ENCODE data around the gene CFAP119. TPM values are rescaled to one million over a fixed set of nuclear protein-coding genes. Genes with fewer than 3 reads are reported as not detected.

CFAP119 gene
- total and polyA plus RNA-seq, 9 of the 15 experiments (the other 6 are each of a cell fraction or from before 2014, with no cell fraction given) = 5.5 to 33.7 (median 9.6) TPM

- TF ChIP-seq GABPB1 (CRISPR knock-in tag; IDR thresholded peaks at IDR 0.05) = peak; percentile 97
- peak; percentile 81 for TF ChIP-seq POLR2B (IDR thresholded peaks at IDR 0.05; ENCODE audit: low read depth, partially characterized antibody)
- TF ChIP-seq MCM2 (IDR thresholded peaks at IDR 0.05; ENCODE audit: low read depth) = no peak
- peak; percentile 28; the same call in 1 of the 2 replicates for TF ChIP-seq ZKSCAN1 (IDR thresholded peaks at IDR 0.05; ENCODE audit: low read depth, low read length)
- no peak for TF ChIP-seq CBX5 (IDR thresholded peaks at IDR 0.05; ENCODE audit: borderline replicate concordance, low read depth)
- peak; percentile 99 for TF ChIP-seq ZFX (CRISPR knock-in tag; IDR thresholded peaks at IDR 0.05)
- peak; percentile 63; the same call in 1 of the 2 replicates for TF ChIP-seq SOX6 (IDR thresholded peaks at IDR 0.05)
- no peak for TF ChIP-seq XRCC4 (IDR thresholded peaks at IDR 0.05; ENCODE audit: extremely low read depth, insufficient read depth, insufficient read length)
- TF ChIP-seq YY1 (IDR thresholded peaks at IDR 0.05; ENCODE audit: borderline replicate concordance in 1 of 3, control insufficient read depth in 1 of 3, extremely low read depth in 1 of 3, insufficient read depth in 3 of 3, insufficient read length in 1 of 3, insufficient replicate concordance in 2 of 3, low read depth in 1 of 3, low read length in 2 of 3) = peak; percentile 34 to 75 (median 53)
- TF ChIP-seq KDM1A (IDR thresholded peaks at IDR 0.05) = peak in 1 of 2 experiments; percentile 76; a peak in 3 of 4 replicates
- peak; percentile 82 for TF ChIP-seq TBP (optimal IDR thresholded peaks at IDR 0.05; ENCODE audit: low read depth, low read length)
- no peak for TF ChIP-seq RFX5 (IDR thresholded peaks at IDR 0.05; ENCODE audit: low read depth, low read length)
- peak in 1 of 2 experiments; percentile 25; a peak in 2 of 4 replicates for TF ChIP-seq SIX5 (IDR thresholded peaks at IDR 0.05; ENCODE audit: borderline replicate concordance in 1 of 2, insufficient read depth in 1 of 2, low read depth in 1 of 2, low read length in 2 of 2)
- peak; percentile 99 for TF ChIP-seq GTF2E2 (tag; IDR thresholded peaks at IDR 0.05)
- TF ChIP-seq MGA (IDR thresholded peaks at IDR 0.05) = peak; percentile 61
- TF ChIP-seq ZNF551 (CRISPR knock-in tag; IDR thresholded peaks at IDR 0.05) = no peak
These were observed 43.7 kb upstream of the CFAP119 start (continued) for GRCh38 chr16:30805370-30806169.

Data from K562 (cell line).